GM18861 (cell line): Measurements from ENCODE around the gene NAP1L1.
A peak's percentile ranks its signal among the peaks of the same experiment; 100 is the strongest.

Experiments
- ATAC-seq: cut with Tn5 transposase; IDR thresholded peaks from one replicate; pipeline ENCODE4 v1.9.1; 2021; ENCODE audit not compliant: unreplicated experiment

NAP1L1 gene

GRCh38 chr12:76083904-76084862, at the start of gene NAP1L1:
Gene NAP1L1 (minus strand): TSS chr12:76084685. CDS start chr12:76074219, 10,466 bp downstream.
- peak; percentile 86 for ATAC-seq

- no peak for ATAC-seq
Observed at GRCh38 chr12:76127588-76127987, 43.1 kb upstream of the NAP1L1 start.

- no peak for ATAC-seq
Observed at GRCh38 chr12:76124456-76124855, 40.0 kb upstream of the NAP1L1 start.

GRCh38 chr12:76123259-76124212, 39.1 kb upstream of the NAP1L1 start:
- no peak for ATAC-seq

- ATAC-seq: no peak
Observed at GRCh38 chr12:76119887-76120286, 35.4 kb upstream of the NAP1L1 start.

- ATAC-seq: no peak
Observed at GRCh38 chr12:76117751-76118150, 33.3 kb upstream of the NAP1L1 start.

GRCh38 chr12:76117067-76117691, 32.7 kb upstream of the NAP1L1 start:
- no peak for ATAC-seq

- no peak for ATAC-seq
Observed at GRCh38 chr12:76113800-76114757, 29.6 kb upstream of the NAP1L1 start.

- ATAC-seq: no peak
Observed at GRCh38 chr12:76111209-76111749, 26.8 kb upstream of the NAP1L1 start.

- no peak for ATAC-seq
Observed at GRCh38 chr12:76109879-76110278, 25.4 kb upstream of the NAP1L1 start.

- ATAC-seq: no peak
Observed at GRCh38 chr12:76108356-76108755, 23.9 kb upstream of the NAP1L1 start.

- no peak for ATAC-seq
Observed at GRCh38 chr12:76106631-76107030, 22.1 kb upstream of the NAP1L1 start.

- no peak for ATAC-seq
Observed at GRCh38 chr12:76103958-76104357, 19.5 kb upstream of the NAP1L1 start.

- no peak for ATAC-seq
Observed at GRCh38 chr12:76101739-76102385, 17.4 kb upstream of the NAP1L1 start.

- no peak for ATAC-seq
Observed at GRCh38 chr12:76096079-76096646, 11.7 kb upstream of the NAP1L1 start.

- no peak for ATAC-seq
Observed at GRCh38 chr12:76094754-76095153, 10.3 kb upstream of the NAP1L1 start.

GRCh38 chr12:76091246-76091754, 6.8 kb upstream of the NAP1L1 start:
- ATAC-seq: no peak

- ATAC-seq: no peak
Observed at GRCh38 chr12:76085520-76085868, 1.0 kb upstream of the NAP1L1 start.
